Activated naive CD4-positive, alpha-beta T cell treated with anti-CD3 and anti-CD28 coated beads for 36 hours (primary cell): Measurements from ENCODE around the gene HOXD12. TPM values are rescaled to one million over a fixed set of nuclear protein-coding genes. Genes with fewer than 3 reads are reported as not detected.
A peak's percentile ranks its signal among the peaks of the same experiment; 100 is the strongest.

Source experiments
- CTCF ChIA-PET: fragments of 350-600 bp; sonication (Branson Sonifier 250); formaldehyde crosslinking; loops from one replicate; lab custom pipeline; 2021; ENCODE audit warnings: antibody characterized with exemption; lab: Charles Lee
- DNase-seq: peaks from one replicate; pipeline ENCODE4 v3.0.0-alpha.2; 2020
- H3K27ac Mint-ChIP-seq: one replicate; pipeline ENCODE4 v1.8.0; 2021; ENCODE audit warnings: mild to moderate bottlenecking, mixed read lengths
- H3K27me3 Mint-ChIP-seq: one replicate; pipeline ENCODE4 v1.8.0; 2021; ENCODE audit warnings: low read depth, mixed read lengths
- H3K36me3 Mint-ChIP-seq: one replicate; pipeline ENCODE4 v1.8.0; 2021; ENCODE audit warnings: low read depth, mixed read lengths
- H3K4me1 Mint-ChIP-seq: one replicate; pipeline ENCODE4 v1.8.0; 2021; ENCODE audit warnings: low read depth, mixed read lengths
- H3K4me3 Mint-ChIP-seq: one replicate; pipeline ENCODE4 v1.8.0; 2021; ENCODE audit warnings: mild to moderate bottlenecking, moderate library complexity, mixed read lengths
- H3K9me3 Mint-ChIP-seq: one replicate; pipeline ENCODE4 v1.8.0; 2021; ENCODE audit warnings: mixed read lengths
- intact Hi-C: fragments of 100-400 bp; cut with micrococcal nuclease; formaldehyde crosslinking; loops from one replicate; pipeline ENCODE4 v1.15.1; 2023
- total RNA-seq, 2 experiments: library from RNA; stranded (reverse); gene quantifications; one replicate each; pipeline ENCODE4 v1.2.3, GENCODE V29; 2021

HOXD12 gene
- total RNA-seq, 2 experiments from 2014 or later: not detected

- H3K4me1 Mint-ChIP-seq: peaks cover 22% of the 10 kb centered on the region
- CTCF ChIA-PET: interaction anchor here (0.6 to 4.1 kb wide), 15 partner anchors 9 to 994 kb away, joined by 3 to 49 read pairs (median 4); partner anchors contain the start of genes EVX2 and HOXD11
- no peaks in the 10 kb centered on the region for H3K36me3 Mint-ChIP-seq
- peaks cover 86% of the 10 kb centered on the region for H3K27me3 Mint-ChIP-seq
- H3K4me3 Mint-ChIP-seq: peak overlapping the region; percentile 51
- no peak for DNase-seq
- intact Hi-C loops: loop anchor here (1.0 to 5.0 kb wide), 8 partner anchors 15 to 1398 kb away; partner anchors contain the start of genes EVX2 and LNPK
- peaks cover 1% of the 10 kb centered on the region for H3K9me3 Mint-ChIP-seq
- H3K27ac Mint-ChIP-seq: no peak overlapping the region
Observed at GRCh38 chr2:176097820-176098365, 1.7 kb upstream of the HOXD12 start.

GRCh38 chr2:176098366-176099158 lies 1.0 kb upstream of the HOXD12 start:
- Mint-ChIP-seq H3K4me3 (no peak overlapping the region), H3K27me3 (peaks cover 84% of the 10 kb centered on the region), H3K4me1 (peaks cover 18% of the 10 kb centered on the region), H3K36me3 (no peaks in the 10 kb centered on the region), H3K27ac (no peak overlapping the region), H3K9me3 (peaks cover 1% of the 10 kb centered on the region)
- intact Hi-C loops: loop anchor here (5.0 kb wide), 1 partner anchor 786 kb away; no protein-coding TSS in a partner anchor
- CTCF ChIA-PET: interaction anchor here (0.6 to 4.1 kb wide), 10 partner anchors 10 to 995 kb away, joined by 3 to 49 read pairs (median 6); partner anchors contain the start of gene EVX2
- DNase-seq: no peak

- H3K4me1 Mint-ChIP-seq: peaks cover 19% of the 10 kb centered on the region
- no peaks in the 10 kb centered on the region for H3K9me3 Mint-ChIP-seq
- CTCF ChIA-PET: interaction anchor here (1.5 to 4.1 kb wide), 2 partner anchors 10 to 410 kb away, joined by 4 to 49 read pairs; no protein-coding TSS in a partner anchor
- no peak overlapping the region for H3K4me3 Mint-ChIP-seq
- H3K27me3 Mint-ChIP-seq: peaks cover 84% of the 10 kb centered on the region
- H3K27ac Mint-ChIP-seq: no peak overlapping the region
- intact Hi-C loops: loop anchor here (5.0 kb wide), 1 partner anchor 787 kb away; no protein-coding TSS in a partner anchor
- no peaks in the 10 kb centered on the region for H3K36me3 Mint-ChIP-seq
- DNase-seq: no peak
Observed at GRCh38 chr2:176099159-176099727, 352 bp upstream of the HOXD12 start.

GRCh38 chr2:176100547-176101140 lies 1.0 kb downstream of the HOXD12 start:
- H3K4me1 Mint-ChIP-seq: peaks cover 28% of the 10 kb centered on the region
- H3K36me3 Mint-ChIP-seq: no peaks in the 10 kb centered on the region
- no peak for DNase-seq
- intact Hi-C loops: no loop called here
- H3K4me3 Mint-ChIP-seq: no peak overlapping the region
- no peak overlapping the region for H3K27ac Mint-ChIP-seq
- H3K9me3 Mint-ChIP-seq: no peaks in the 10 kb centered on the region
- peaks cover 84% of the 10 kb centered on the region for H3K27me3 Mint-ChIP-seq
- CTCF ChIA-PET: interaction anchor here (1.9 kb wide), 1 partner anchor 12 kb away, joined by 4 read pairs; no protein-coding TSS in a partner anchor

GRCh38 chr2:176101216-176101830 lies 1.7 kb downstream of the HOXD12 start:
- DNase-seq: no peak
- intact Hi-C loops: no loop called here
- H3K27me3 Mint-ChIP-seq: peaks cover 87% of the 10 kb centered on the region
- no peaks in the 10 kb centered on the region for H3K9me3 Mint-ChIP-seq
- H3K4me1 Mint-ChIP-seq: peaks cover 34% of the 10 kb centered on the region
- no peak overlapping the region for H3K27ac Mint-ChIP-seq
- CTCF ChIA-PET: interaction anchor here (1.9 kb wide), 1 partner anchor 13 kb away, joined by 4 read pairs; no protein-coding TSS in a partner anchor
- no peak overlapping the region for H3K4me3 Mint-ChIP-seq
- H3K36me3 Mint-ChIP-seq: no peaks in the 10 kb centered on the region

- H3K9me3 Mint-ChIP-seq: no peaks in the 10 kb centered on the region
- DNase-seq: no peak
- no peak overlapping the region for H3K4me3 Mint-ChIP-seq
- CTCF ChIA-PET: interaction anchor here (1.9 kb wide), 1 partner anchor 13 kb away, joined by 4 read pairs; no protein-coding TSS in a partner anchor
- peaks cover 84% of the 10 kb centered on the region for H3K27me3 Mint-ChIP-seq
- peaks cover 32% of the 10 kb centered on the region for H3K4me1 Mint-ChIP-seq
- H3K27ac Mint-ChIP-seq: no peak overlapping the region
- H3K36me3 Mint-ChIP-seq: no peaks in the 10 kb centered on the region
- intact Hi-C loops: no loop called here
Observed at GRCh38 chr2:176101842-176102241, 2.2 kb downstream of the HOXD12 start.

GRCh38 chr2:176102309-176102866 lies 2.8 kb downstream of the HOXD12 start:
- Mint-ChIP-seq H3K9me3 (no peaks in the 10 kb centered on the region), H3K4me3 (no peak overlapping the region), H3K4me1 (peaks cover 31% of the 10 kb centered on the region), H3K27ac (no peak overlapping the region), H3K27me3 (peaks cover 84% of the 10 kb centered on the region), H3K36me3 (no peaks in the 10 kb centered on the region)
- no peak for DNase-seq
- CTCF ChIA-PET: interaction anchor here (1.9 kb wide), 1 partner anchor 14 kb away, joined by 4 read pairs; no protein-coding TSS in a partner anchor
- intact Hi-C loops: no loop called here

GRCh38 chr2:176103194-176103593 lies 3.6 kb downstream of the HOXD12 start:
- no peaks in the 10 kb centered on the region for H3K9me3 Mint-ChIP-seq
- no peak for DNase-seq
- H3K27ac Mint-ChIP-seq: no peak overlapping the region
- no peak overlapping the region for H3K4me3 Mint-ChIP-seq
- CTCF ChIA-PET: no interaction called here
- peaks cover 76% of the 10 kb centered on the region for H3K27me3 Mint-ChIP-seq
- H3K36me3 Mint-ChIP-seq: no peaks in the 10 kb centered on the region
- H3K4me1 Mint-ChIP-seq: peaks cover 26% of the 10 kb centered on the region
- intact Hi-C loops: no loop called here

- CTCF ChIA-PET: interaction anchor here (1.4 kb wide), 1 partner anchor 34 kb away, joined by 3 read pairs; no protein-coding TSS in a partner anchor
- Mint-ChIP-seq H3K4me1 (peaks cover 29% of the 10 kb centered on the region), H3K36me3 (peaks cover under 1% of the 10 kb centered on the region), H3K27me3 (peaks cover 77% of the 10 kb centered on the region), H3K9me3 (no peaks in the 10 kb centered on the region), H3K4me3 (no peak overlapping the region), H3K27ac (no peak overlapping the region)
- no peak for DNase-seq
- intact Hi-C loops: no loop called here
Observed at GRCh38 chr2:176103742-176104315, 4.2 kb downstream of the HOXD12 start.

GRCh38 chr2:176104316-176105077 lies 4.9 kb downstream of the HOXD12 start:
- intact Hi-C loops: no loop called here
- peak; percentile 37 for DNase-seq
- CTCF ChIA-PET: interaction anchor here (0.7 to 1.4 kb wide), 2 partner anchors 23 to 35 kb away, joined by 3 to 4 read pairs; no protein-coding TSS in a partner anchor
- H3K27ac Mint-ChIP-seq: no peak overlapping the region
- H3K4me3 Mint-ChIP-seq: no peak overlapping the region
- peaks cover 77% of the 10 kb centered on the region for H3K27me3 Mint-ChIP-seq
- peaks cover 35% of the 10 kb centered on the region for H3K4me1 Mint-ChIP-seq
- peaks cover 3% of the 10 kb centered on the region for H3K36me3 Mint-ChIP-seq
- H3K9me3 Mint-ChIP-seq: peaks cover 1% of the 10 kb centered on the region
